ENCODE measurements around the gene VPS36.
A peak's percentile ranks its signal among the peaks of the same experiment; 100 is the strongest.
"Not testable (repeated sequence)": the region's sequence is repeated elsewhere in the genome, so short reads cannot be mapped to it uniquely, and the experiment has no call there.

VPS36 gene

GRCh38 chr13:52411629-52412028, 38.8 kb downstream of the VPS36 start:
- peaks cover 4 to 39% of the 10 kb centered on the region in 2 experiments for H3K36me3 ChIP-seq (ENCODE audit: control insufficient read depth in 1 of 2, insufficient read depth in 2 of 2, low read depth in 1 of 2, low read length in 2 of 2)
- H3K14ac ChIP-seq (ENCODE audit: low read length in 2 of 2): no peak overlapping the region
- no peak overlapping the region for H2BK15ac ChIP-seq (ENCODE audit: low read depth, poor library complexity, severe bottlenecking)
- H3K27ac ChIP-seq (ENCODE audit: low read length, poor library complexity, severe bottlenecking): peak overlapping the region; percentile 71
- 90% methylated on average over 3 of the region's 4 CpGs for WGBS
- no peak overlapping the region for H3K23ac ChIP-seq (ENCODE audit: low read length in 2 of 2)
- H2BK12ac ChIP-seq (ENCODE audit: low read length in 2 of 2): no peak overlapping the region
- H3K18ac ChIP-seq (ENCODE audit: low read depth in 1 of 2, low read length in 2 of 2): no peak overlapping the region
- no peak overlapping the region for H2BK120ac ChIP-seq (ENCODE audit: low read depth, low read length)
- H3K9me3 ChIP-seq (ENCODE audit: control insufficient read depth, low read length): no peaks in the 10 kb centered on the region
- H3K27me3 ChIP-seq (ENCODE audit: control insufficient read depth in 1 of 2, insufficient read depth in 1 of 2, low read length in 2 of 2): no peaks in the 10 kb centered on the region
- no peak overlapping the region for H4K8ac ChIP-seq (ENCODE audit: low read length)
- H2BK5ac ChIP-seq (ENCODE audit: low read depth, low read length, poor library complexity, severe bottlenecking): no peak overlapping the region
- H3K4ac ChIP-seq (ENCODE audit: low read depth in 1 of 2, low read length in 2 of 2): no peak overlapping the region
- no peak overlapping the region for H2AFZ ChIP-seq (ENCODE audit: low read depth, low read length)
- peaks cover 10% of the 10 kb centered on the region for H3K4me1 ChIP-seq (ENCODE audit: control insufficient read depth, insufficient read depth, low read depth, low read length)
- H3K4me2 ChIP-seq (ENCODE audit: low read length, poor library complexity, severe bottlenecking): peak overlapping the region; percentile 47
- H3K4me3 ChIP-seq (ENCODE audit: insufficient read depth in 1 of 2, low read depth in 1 of 2, low read length in 2 of 2): no peak overlapping the region
- DNase-seq: peak; percentile 14
- H2AK5ac ChIP-seq (ENCODE audit: low read length, severe bottlenecking): no peak overlapping the region
- H4K91ac ChIP-seq (ENCODE audit: low read length): no peak overlapping the region
- H3K9ac ChIP-seq (ENCODE audit: low read length): peak overlapping the region; percentile 58
- peaks cover 6% of the 10 kb centered on the region for H3K79me1 ChIP-seq (replicated peaks; ENCODE audit: low read length, poor library complexity, severe bottlenecking)

- H3K4me3 ChIP-seq (ENCODE audit: insufficient read depth in 1 of 2, low read depth in 1 of 2, low read length in 2 of 2); H3K14ac ChIP-seq (ENCODE audit: low read length in 2 of 2); H2AK5ac ChIP-seq (ENCODE audit: low read length, severe bottlenecking); H3K9ac ChIP-seq (ENCODE audit: low read length); H3K9me3 ChIP-seq (ENCODE audit: control insufficient read depth, low read length); H2BK120ac ChIP-seq (ENCODE audit: low read depth, low read length); H2BK5ac ChIP-seq (ENCODE audit: low read depth, low read length, poor library complexity, severe bottlenecking); H3K4me1 ChIP-seq (ENCODE audit: control insufficient read depth, insufficient read depth, low read depth, low read length); H2BK12ac ChIP-seq (ENCODE audit: low read length in 2 of 2); H2BK15ac ChIP-seq (ENCODE audit: low read depth, poor library complexity, severe bottlenecking); H3K27ac ChIP-seq (ENCODE audit: low read length, poor library complexity, severe bottlenecking); H4K91ac ChIP-seq (ENCODE audit: low read length); H3K23ac ChIP-seq (ENCODE audit: low read length in 2 of 2); H3K27me3 ChIP-seq (ENCODE audit: control insufficient read depth in 1 of 2, insufficient read depth in 1 of 2, low read length in 2 of 2); DNase-seq; H3K18ac ChIP-seq (ENCODE audit: low read depth in 1 of 2, low read length in 2 of 2); H2AFZ ChIP-seq (ENCODE audit: low read depth, low read length); H3K4me2 ChIP-seq (ENCODE audit: low read length, poor library complexity, severe bottlenecking); H3K4ac ChIP-seq (ENCODE audit: low read depth in 1 of 2, low read length in 2 of 2); H4K8ac ChIP-seq (ENCODE audit: low read length): not testable (repeated sequence)
- peaks cover 12% of the 10 kb centered on the region for H3K79me1 ChIP-seq (replicated peaks; ENCODE audit: low read length, poor library complexity, severe bottlenecking)
- WGBS: 85% methylated on average over 28 of the region's 33 CpGs
- H3K36me3 ChIP-seq (ENCODE audit: control insufficient read depth in 1 of 2, insufficient read depth in 2 of 2, low read depth in 1 of 2, low read length in 2 of 2): peaks cover 4 to 13% of the 10 kb centered on the region in 2 experiments
Measured at GRCh38 chr13:52408071-52408658, 42.3 kb downstream of the VPS36 start.

- H2BK12ac ChIP-seq (ENCODE audit: low read length in 2 of 2); DNase-seq; H3K4me1 ChIP-seq (ENCODE audit: control insufficient read depth, insufficient read depth, low read depth, low read length); H2AK5ac ChIP-seq (ENCODE audit: low read length, severe bottlenecking); H3K4me3 ChIP-seq (ENCODE audit: insufficient read depth in 1 of 2, low read depth in 1 of 2, low read length in 2 of 2); H2BK120ac ChIP-seq (ENCODE audit: low read depth, low read length); H3K18ac ChIP-seq (ENCODE audit: low read depth in 1 of 2, low read length in 2 of 2); H2AFZ ChIP-seq (ENCODE audit: low read depth, low read length); H3K36me3 ChIP-seq (ENCODE audit: control insufficient read depth in 1 of 2, insufficient read depth in 2 of 2, low read depth in 1 of 2, low read length in 2 of 2); H3K14ac ChIP-seq (ENCODE audit: low read length in 2 of 2); H3K27me3 ChIP-seq (ENCODE audit: control insufficient read depth in 1 of 2, insufficient read depth in 1 of 2, low read length in 2 of 2); H3K9ac ChIP-seq (ENCODE audit: low read length); H3K4me2 ChIP-seq (ENCODE audit: low read length, poor library complexity, severe bottlenecking); H3K9me3 ChIP-seq (ENCODE audit: control insufficient read depth, low read length); H2BK5ac ChIP-seq (ENCODE audit: low read depth, low read length, poor library complexity, severe bottlenecking); H3K23ac ChIP-seq (ENCODE audit: low read length in 2 of 2); H2BK15ac ChIP-seq (ENCODE audit: low read depth, poor library complexity, severe bottlenecking); H4K91ac ChIP-seq (ENCODE audit: low read length); H3K4ac ChIP-seq (ENCODE audit: low read depth in 1 of 2, low read length in 2 of 2); H3K27ac ChIP-seq (ENCODE audit: low read length, poor library complexity, severe bottlenecking); H4K8ac ChIP-seq (ENCODE audit: low read length): not testable (repeated sequence)
- peaks cover 13% of the 10 kb centered on the region for H3K79me1 ChIP-seq (replicated peaks; ENCODE audit: low read length, poor library complexity, severe bottlenecking)
- WGBS: 97% methylated on average over 12 of the region's 12 CpGs
Measured at GRCh38 chr13:52407436-52407835, 43.0 kb downstream of the VPS36 start.

GRCh38 chr13:52406629-52407028, 43.8 kb downstream of the VPS36 start:
- Histone ChIP-seq H3K9ac (ENCODE audit: low read length) (peak overlapping the region; percentile 92), H2AK5ac (ENCODE audit: low read length, severe bottlenecking) (no peak overlapping the region), H2BK5ac (ENCODE audit: low read depth, low read length, poor library complexity, severe bottlenecking) (no peak overlapping the region), H4K8ac (ENCODE audit: low read length) (no peak overlapping the region), H3K4me1 (ENCODE audit: control insufficient read depth, insufficient read depth, low read depth, low read length) (peaks cover 4% of the 10 kb centered on the region), H2AFZ (ENCODE audit: low read depth, low read length) (no peak overlapping the region), H4K91ac (ENCODE audit: low read length) (no peak overlapping the region), H3K18ac (ENCODE audit: low read depth in 1 of 2, low read length in 2 of 2) (no peak overlapping the region), H2BK12ac (ENCODE audit: low read length in 2 of 2) (no peak overlapping the region), H3K14ac (ENCODE audit: low read length in 2 of 2) (no peak overlapping the region), H3K27ac (ENCODE audit: low read length, poor library complexity, severe bottlenecking) (no peak overlapping the region), H3K27me3 (ENCODE audit: control insufficient read depth in 1 of 2, insufficient read depth in 1 of 2, low read length in 2 of 2) (no peaks in the 10 kb centered on the region), H3K36me3 (ENCODE audit: control insufficient read depth in 1 of 2, insufficient read depth in 2 of 2, low read depth in 1 of 2, low read length in 2 of 2) (peaks cover 4 to 12% of the 10 kb centered on the region in 2 experiments), H3K4ac (ENCODE audit: low read depth in 1 of 2, low read length in 2 of 2) (no peak overlapping the region), H3K4me2 (ENCODE audit: low read length, poor library complexity, severe bottlenecking) (no peak overlapping the region), H3K79me1 (replicated peaks; ENCODE audit: low read length, poor library complexity, severe bottlenecking) (peaks cover 14% of the 10 kb centered on the region), H3K9me3 (ENCODE audit: control insufficient read depth, low read length) (no peaks in the 10 kb centered on the region), H3K4me3 (ENCODE audit: insufficient read depth in 1 of 2, low read depth in 1 of 2, low read length in 2 of 2) (peak overlapping the region in 1 of 2 experiments; percentile 90), H3K23ac (ENCODE audit: low read length in 2 of 2) (no peak overlapping the region), H2BK15ac (ENCODE audit: low read depth, poor library complexity, severe bottlenecking) (no peak overlapping the region), H2BK120ac (ENCODE audit: low read depth, low read length) (no peak overlapping the region)
- no peak for DNase-seq
- WGBS: 80% methylated on average over 3 of the region's 4 CpGs
